ENCODE results near the gene MAST4.

MAST4 gene

DNA sequence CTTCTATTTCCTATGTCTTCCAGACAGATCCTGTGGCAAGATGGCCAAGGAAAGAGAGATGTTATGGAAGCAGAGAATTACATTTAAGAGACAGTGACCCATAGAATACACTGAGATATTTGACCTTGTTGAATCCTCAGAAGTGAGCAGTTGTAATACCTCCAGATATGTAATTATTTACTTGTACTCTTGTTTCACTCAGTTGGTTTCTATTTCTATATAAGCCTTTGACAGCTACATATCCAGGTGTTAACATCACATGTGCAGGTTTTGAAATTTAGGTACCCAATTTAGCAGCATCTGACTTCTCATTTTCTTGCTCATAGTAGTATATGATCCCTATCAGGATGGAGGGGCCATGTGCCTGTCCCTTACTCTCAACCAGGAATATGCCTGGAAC is 330.9 kb downstream of the MAST4 start:
- FAIRE-seq (no peak), DNase-seq (ENCODE audit: extremely low spot score, insufficient read length, low read depth) (no peak)

DNA sequence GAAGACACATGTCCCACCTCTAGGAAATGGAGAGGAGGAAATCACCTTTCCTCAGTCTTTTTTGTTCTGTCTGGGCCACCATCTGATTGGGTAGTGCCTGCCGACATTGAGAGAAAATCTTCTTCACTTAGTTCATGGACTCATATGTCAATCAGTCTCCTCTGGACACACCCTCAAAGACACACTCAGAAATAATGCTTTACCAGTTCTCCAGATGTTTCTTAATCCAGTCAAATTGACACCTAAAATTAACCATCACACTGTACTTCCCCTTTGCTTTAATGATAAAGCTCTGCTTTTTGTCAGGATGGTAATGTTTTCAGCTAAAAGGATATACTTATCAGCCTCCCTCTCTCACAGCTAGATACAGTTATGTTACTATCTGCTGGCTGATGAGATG is 333.1 kb downstream of the MAST4 start:
- no peak for FAIRE-seq

DNA sequence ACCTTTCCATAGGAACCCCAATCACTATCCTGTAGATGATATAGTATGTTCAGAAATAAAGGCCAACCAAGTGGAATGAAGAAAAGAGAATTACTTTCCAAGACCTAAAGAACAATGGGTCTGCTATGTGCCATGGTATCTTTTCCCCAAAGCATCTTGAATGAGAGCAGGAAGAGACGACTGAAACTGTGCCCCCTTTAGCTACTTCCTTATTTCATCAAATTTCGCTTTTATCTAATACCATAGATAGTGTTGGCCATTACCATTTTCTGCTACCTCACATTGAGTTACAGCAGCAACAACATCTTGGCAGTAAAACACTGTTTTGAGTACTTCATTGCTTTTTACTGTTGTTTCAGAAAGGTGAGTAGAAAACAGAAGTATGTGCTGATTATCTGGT is 333.8 kb downstream of the MAST4 start:
- FAIRE-seq: no peak
- no peak for DNase-seq (ENCODE audit: extremely low spot score, insufficient read length, low read depth)

More for the DNA sequence above, 333.1 kb downstream of the MAST4 start:
- DNase-seq (ENCODE audit: extremely low spot score, insufficient read length, low read depth): no peak

DNA sequence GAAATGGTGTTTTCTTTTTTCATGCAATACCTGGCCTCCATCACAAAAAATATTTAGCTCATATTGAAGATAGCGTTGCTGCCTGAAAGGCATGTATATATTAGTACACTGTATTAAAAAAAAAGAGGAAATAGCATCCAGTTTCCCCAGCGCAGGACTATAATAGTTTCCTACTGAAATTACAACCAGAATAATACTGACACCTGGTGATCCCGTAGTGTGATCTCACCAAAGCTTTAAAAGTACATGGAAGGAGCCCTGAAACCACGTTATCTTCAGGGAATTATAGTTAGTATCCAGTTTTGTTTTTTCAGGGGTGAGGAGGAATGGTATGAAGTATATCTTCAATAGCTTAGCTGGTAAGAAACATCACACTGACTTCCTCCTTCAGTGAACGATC is 335.5 kb downstream of the MAST4 start:
- no peak for DNase-seq (ENCODE audit: extremely low spot score, insufficient read length, low read depth)
- FAIRE-seq: no peak

DNA sequence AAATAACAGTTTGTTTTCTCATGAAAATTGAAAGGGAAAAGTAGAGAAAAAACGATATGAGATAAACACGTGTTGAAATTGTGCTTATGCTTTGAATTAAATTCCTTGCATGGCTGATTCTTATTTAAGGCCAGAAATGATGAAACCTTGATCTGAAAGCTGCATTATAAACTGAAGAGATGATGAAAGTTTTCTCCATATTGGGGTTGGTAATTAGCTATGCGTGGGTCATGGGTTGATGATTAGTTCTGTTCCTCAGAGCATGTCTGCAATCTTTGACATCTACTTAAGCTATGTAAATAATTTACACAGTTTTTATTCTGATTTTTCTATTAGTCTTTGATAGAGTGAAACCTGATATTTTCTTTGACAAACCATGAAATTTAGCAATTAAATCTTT is 336.3 kb downstream of the MAST4 start:
- FAIRE-seq (no peak), DNase-seq (ENCODE audit: extremely low spot score, insufficient read length, low read depth) (no peak)

DNA sequence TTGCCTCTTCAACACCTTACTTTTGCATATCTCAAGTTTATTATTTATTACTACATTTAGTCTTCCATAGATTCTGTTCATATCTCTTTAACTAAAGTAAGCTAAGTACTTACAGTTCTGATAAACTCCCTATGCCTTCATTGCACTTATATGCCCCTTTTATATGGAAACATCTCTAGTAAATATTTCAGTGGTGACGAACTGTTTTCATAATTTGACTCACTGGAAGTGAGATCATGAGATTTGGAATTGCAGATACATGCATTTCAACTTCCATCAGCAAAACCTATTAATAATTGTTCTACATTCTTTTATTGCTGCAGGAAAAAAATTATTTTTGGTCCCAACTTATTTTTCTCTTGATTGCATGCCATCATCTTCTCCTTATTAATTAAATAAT is 336.9 kb downstream of the MAST4 start:
- FAIRE-seq (no peak), DNase-seq (ENCODE audit: extremely low spot score, insufficient read length, low read depth) (no peak)

DNA sequence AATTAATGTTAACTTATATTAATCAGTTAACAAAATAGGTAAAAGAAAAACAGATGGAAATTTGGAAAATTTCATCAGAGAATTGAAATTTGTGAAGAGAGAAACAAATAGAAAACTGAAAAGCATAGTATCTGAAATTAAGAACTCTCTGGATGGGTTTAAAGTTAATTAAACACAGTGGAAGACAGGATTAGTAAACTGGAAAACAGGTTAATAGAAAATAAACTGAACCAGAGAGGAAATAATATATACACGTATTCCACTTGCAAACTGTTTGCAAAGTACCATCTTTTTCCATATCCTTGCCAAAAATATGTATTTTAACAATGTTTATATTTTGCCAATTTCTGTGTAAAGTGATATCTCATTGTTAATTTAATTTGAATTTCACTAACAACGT is 342.9 kb downstream of the MAST4 start:
- FAIRE-seq (no peak), DNase-seq (ENCODE audit: extremely low spot score, insufficient read length, low read depth) (no peak)

DNA sequence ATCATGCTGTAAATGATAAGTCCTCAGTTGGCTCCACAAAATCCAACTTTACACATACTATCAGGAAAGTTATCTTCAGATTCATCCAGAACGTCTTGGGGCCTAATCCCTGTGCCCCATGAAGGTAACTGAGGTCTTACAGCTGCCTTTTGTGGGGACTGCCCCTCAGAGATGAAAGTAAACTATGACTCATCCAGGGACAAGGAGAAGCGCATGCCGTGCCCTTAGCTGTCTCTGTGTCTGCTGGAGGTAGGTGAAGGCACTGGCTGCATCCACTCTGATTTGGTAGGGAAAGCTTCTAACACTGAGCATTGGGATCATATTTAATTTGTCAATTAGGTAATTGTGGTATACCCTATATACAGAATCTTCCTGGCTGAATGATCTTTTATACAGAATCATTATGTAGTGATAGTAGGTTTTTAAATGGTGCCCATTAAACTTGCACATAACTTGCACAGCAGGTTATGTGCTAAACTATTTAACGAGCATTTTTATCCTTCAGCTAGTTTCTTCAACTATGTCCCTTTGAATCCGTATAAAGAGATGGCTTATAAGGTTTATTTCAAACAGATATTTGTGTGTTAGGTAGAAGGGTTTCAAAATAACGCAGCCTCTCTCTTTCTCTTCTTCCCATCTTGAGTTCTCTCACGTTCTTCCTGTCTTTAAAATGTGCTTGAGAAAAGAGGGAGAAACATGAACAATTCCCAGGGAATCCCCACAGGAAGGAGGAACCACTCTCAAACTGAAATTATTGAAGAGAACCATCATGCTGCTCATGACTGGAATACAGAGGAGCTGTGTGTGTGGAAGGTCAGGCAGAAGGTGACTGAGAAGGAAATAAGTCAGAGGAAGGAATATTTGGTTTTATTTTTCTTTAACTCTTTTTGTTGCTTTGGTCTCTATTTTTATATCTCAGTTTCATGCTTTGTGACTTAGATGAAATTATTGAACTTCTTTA is 349.5 kb downstream of the MAST4 start:
- peak; percentile 9 for FAIRE-seq
- DNase-seq (ENCODE audit: extremely low spot score, insufficient read length, low read depth): no peak

DNA sequence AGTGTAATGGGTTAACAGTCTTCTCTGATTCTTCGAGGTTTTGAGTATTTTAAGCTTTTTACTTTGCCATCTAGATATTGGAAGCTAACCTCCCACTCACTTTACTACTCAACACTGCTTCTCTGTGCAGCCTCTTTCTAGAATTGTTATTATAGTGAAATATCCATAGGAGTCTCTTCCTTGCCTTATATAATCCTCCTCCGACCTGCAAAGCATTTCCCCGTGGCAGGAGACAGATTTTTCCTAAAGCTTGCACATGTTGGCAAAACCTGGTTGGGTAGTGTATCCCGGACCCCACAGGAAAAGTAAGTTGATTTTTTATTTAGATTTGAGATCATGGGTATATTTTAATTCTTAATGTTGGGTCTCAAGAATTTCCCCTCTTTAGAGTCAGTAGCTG is 351.3 kb downstream of the MAST4 start:
- no peak for DNase-seq (ENCODE audit: extremely low spot score, insufficient read length, low read depth)
- no peak for FAIRE-seq

DNA sequence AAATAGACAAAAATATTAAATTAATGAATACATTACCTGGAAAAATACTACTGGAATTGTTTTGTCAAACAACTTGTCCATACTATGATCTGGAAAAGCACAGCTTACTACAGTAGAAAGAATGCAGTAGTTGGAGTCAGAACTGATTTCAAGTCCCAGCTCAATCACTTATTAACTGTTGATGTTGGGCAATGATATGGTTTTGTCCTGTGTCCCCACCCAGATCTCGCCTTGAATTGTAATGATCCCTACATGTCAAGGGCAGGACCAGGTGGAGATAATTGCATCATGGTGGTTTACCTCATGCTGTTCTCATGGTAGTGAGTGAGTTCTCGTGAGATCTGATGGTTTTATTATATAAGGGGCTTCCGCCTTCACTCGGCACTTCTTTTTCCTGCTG is 352.9 kb downstream of the MAST4 start:
- FAIRE-seq: no peak
- no peak for DNase-seq (ENCODE audit: extremely low spot score, insufficient read length, low read depth)

DNA sequence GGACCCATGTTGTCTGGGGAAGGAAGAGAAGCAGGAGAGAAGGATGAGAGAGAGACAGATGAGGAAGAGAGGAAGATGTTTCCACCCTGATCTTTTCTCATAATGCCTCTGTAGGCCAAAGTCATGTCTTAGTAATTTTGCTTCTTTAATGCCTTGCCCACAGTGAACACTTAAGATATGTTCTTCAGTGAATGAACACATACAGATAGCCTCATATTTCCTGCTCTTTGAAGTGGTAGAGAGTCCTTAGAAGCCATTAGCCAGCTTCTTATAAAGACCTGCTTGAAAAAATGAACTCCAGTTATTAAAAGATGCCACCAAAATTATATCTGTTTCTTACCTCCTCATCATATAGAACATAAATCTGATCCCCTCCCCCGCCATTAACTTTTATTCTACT is 356.0 kb downstream of the MAST4 start:
- FAIRE-seq (no peak), DNase-seq (ENCODE audit: extremely low spot score, insufficient read length, low read depth) (no peak)

DNA sequence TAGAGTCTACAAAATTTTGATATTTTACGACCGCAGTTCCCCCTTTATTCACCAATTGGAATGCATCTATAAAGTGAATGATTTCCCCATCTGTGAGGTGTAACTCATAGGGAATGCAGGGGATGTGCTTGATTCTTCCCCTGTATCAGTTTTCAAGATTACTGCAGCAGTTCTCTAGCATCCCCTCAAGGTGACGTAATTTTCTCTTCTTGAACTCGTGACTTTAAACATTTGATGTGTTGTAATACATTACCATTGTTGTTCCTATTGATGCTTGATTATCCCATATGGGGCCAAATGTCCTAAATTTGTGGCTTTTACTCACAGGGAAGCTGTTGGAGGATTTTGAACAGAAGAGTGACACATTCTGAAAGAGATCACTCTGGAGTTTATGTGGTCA is 360.2 kb downstream of the MAST4 start:
- FAIRE-seq: no peak
- no peak for DNase-seq (ENCODE audit: extremely low spot score, insufficient read length, low read depth)

DNA sequence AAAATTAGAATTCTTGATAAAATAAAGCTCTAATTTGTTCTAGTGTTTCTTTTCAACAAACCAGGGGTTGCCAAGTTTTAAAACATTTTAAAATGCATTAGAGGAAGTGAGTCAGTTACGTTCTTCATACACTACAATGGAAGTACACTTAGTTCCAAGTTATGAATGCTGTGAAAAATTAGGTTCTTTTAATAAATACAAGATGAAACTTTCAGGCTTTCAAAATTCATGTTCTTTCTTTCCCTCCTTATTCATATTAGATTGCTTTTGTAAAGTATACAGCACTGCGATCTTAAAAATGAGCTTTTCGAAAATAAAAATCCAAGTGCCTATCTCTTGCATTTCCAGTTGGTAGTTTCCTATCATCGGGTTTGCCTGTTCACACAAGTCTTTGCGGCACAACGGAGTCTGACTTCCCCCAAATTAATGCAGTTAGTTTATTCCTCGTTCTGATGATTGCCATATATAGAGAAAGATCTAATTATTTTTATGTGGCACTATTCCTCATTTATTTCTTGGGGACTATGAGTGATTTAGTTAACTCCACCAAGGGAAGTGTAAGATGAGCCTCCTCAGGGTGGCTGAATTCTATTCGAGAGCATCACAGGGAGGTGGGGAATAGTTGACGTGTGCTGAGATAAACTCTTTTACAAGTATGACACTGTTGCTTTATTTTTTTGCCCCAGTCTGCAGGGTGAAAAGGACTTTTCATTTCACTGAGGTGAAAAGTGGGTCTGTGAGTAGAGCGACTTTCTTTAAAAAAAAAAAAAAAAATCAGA is 362.2 kb downstream of the MAST4 start:
- FAIRE-seq (no peak), DNase-seq (ENCODE audit: extremely low spot score, insufficient read length, low read depth) (no peak)

DNA sequence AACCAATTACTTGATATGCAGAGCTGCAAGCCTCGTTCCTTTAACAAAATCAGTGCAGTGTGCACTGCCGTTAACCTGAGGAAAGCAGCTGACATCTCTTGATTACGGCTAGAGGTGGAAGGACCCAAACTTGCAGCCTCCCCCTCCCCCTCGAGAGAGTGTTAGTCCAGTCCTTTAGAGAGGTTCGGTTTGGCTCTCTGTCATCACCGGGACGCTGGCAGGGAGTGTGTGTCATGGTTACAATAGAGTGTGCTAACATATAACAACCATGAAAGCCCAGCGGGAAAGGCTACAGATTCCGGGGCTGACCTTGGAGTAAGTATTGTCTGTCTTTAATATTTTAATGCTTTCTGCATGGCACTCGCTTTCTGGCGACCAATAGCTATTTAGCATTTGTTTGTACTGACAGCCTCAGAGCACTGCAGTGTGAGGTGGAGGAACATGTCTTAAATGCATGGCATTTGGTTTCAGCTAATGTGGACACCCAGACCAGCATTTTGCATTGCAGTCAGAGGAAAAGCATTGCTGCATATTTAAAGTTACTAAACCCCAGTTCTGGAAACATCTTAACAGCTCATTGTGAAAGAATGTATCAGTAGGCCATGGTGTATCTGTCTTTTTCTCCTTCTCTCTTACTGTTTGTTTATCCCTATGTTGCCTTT is 362.9 kb downstream of the MAST4 start:
- DNase-seq (ENCODE audit: extremely low spot score, insufficient read length, low read depth): no peak
- FAIRE-seq: no peak

DNA sequence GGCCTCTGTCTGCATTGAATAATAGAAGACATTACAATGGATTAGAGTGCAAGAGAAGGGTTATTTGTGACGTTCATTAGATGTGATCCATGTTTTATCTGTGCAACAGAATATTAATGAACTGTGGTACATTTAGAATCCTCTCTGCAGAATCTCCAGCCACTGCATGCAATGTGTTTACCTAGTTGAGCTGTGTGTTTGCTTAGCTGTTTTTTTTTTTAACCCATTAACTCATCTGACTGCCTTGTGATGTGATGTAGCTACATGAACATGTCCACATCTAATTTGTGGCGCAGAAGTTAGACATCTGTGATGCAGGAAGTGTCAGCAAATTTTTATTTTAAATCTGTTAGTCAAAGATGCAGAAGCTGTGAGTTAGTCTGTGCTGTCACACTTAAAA is 363.5 kb downstream of the MAST4 start:
- DNase-seq (ENCODE audit: extremely low spot score, insufficient read length, low read depth): no peak
- no peak for FAIRE-seq

DNA sequence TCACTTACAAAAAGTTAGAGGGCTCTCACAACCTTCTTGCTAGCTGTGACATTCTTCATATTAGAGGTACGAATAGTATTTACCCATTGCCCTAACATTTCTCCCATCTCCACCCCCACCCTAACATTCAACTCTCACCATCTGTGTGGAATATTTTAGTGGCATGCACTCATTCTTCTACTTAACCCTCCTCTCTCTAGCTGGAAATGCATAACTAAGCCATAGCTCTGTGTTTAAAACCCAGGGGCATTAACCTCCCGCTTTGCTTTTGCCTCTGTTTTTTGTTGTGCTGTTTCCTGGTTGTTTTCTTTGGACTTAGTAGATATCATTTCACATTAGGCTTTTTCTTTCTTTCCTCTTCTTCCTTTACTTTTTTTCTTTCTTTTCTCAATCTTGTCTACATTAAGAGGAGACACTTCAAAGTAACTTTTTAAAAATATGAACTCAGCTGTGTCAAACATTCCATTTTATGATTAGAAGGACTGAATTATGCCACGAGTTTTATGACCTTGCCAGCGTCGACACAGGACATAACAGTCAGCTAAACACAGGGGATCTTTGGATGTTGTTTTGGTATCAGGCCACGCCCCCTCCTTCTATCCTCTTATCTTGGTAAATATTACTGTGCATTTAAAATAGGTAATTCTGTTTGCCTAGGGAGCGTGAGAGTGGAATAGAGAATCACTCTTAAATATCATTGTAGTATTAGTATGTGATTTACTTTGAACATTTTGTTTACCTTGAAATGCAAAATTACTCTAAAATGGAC is 364.4 kb downstream of the MAST4 start:
- DNase-seq (ENCODE audit: extremely low spot score, insufficient read length, low read depth) (no peak), FAIRE-seq (no peak)

DNA sequence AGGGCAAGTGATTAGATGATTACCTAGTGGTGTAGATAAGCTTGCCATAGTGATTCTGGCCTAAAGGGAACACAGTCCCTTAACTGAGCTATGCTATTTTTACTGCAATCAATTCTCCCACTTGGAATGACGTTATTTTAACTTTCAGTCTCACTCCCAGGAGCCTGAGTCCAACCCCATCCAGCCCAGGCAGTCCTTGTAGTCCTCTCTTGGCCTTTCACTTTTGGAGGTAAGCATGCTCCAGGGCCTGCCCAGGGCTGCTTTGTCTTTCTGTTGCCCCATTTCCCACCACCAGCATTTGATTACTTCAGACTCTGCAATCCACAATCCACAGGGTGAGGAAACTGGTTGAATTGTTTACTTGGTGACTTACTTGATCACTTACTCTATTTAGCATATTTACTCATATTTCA is 367.4 kb downstream of the MAST4 start:
- FAIRE-seq: no peak
- no peak for DNase-seq (ENCODE audit: extremely low spot score, insufficient read length, low read depth)

DNA sequence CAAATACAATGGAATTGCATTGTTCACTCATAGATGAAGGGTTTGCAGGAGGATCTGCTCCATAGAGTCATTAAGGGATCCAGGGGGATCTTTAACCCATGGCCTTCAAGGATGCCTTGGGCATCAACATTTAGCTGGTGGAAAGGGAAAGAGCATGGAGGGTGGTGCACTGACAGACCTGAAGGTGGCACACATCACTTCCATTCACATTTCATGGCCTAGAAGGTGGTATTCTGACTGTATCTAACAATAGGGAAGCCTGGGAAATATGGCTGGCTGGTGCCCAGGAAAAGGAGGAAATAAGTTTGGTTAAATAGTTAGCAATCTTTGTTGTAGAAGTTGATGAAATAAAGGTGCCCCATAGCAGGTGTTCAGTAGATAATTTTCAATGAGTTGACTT is 370.2 kb downstream of the MAST4 start:
- DNase-seq (ENCODE audit: extremely low spot score, insufficient read length, low read depth): no peak
- FAIRE-seq: no peak

DNA sequence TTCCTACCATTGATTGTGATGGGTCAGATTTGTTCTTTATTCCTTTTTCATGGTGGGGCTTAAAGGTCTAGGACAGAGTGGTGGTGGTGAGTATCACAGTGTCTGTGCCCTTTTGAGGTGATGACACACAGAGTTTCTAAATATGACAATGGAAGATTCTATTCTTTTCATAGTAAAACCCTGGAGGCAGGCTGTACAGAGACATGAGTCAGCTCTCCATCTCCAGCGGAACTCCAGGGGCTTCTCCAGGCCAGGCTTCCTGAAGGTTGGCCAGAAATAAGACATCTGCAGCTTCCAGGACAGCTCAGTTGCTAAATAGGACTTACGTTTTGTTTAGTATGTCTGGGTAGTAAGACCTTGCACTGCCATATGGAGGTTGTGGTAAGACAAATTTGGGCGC is 370.9 kb downstream of the MAST4 start:
- FAIRE-seq (no peak), DNase-seq (ENCODE audit: extremely low spot score, insufficient read length, low read depth) (no peak)

DNA sequence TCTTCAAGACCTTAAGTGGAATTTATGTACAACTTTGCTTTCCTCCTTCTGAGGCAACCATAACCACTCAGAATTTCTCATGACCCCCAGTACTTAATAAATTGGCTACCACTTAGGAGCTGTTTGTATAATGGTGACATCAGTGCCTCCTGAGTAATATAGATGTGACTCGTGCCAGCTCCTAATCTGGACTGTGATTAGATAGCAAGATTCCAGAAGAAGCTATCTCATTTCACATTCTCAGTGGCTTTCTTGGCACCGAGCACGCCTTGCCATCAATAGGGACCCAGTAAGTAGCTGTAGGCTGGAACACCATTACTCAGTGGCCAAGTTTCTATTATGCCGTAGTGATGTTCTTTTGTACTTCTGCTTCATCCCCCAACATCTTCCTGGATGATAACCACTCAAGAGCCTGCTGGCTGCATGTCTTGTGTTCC is 371.7 kb downstream of the MAST4 start:
- DNase-seq (ENCODE audit: extremely low spot score, insufficient read length, low read depth): no peak
- FAIRE-seq: no peak
